H1 (cell line): ENCODE measurements around the gene ABI3. TPM values are rescaled to one million over a fixed set of nuclear protein-coding genes. Genes with fewer than 3 reads are reported as not detected.

Experiments
- ASH2L ChIP-seq: fragments of 200-600, 300-600 bp; sonication (generic); IDR thresholded peaks from one replicate; pipeline ENCODE4 v1.7.1; 2017; ENCODE audit warnings: low read length
- BRCA1 ChIP-seq: IDR thresholded peaks from 2 replicates; pipeline ENCODE4 v1.6.1; 2012; ENCODE audit warnings: low read depth, low read length, improper control_type of control experiment
- CHD2 ChIP-seq: IDR thresholded peaks from 2 replicates; pipeline ENCODE4 v1.6.1; 2012; ENCODE audit warnings: low read length, improper control_type of control experiment
- HDAC2 ChIP-seq, 2 experiments: fragments of 300-600 bp in 1 of 2; sonication (generic) in 1 of 2; IDR thresholded peaks; 2 replicates each; pipeline ENCODE4 v1.6.1; 2011 to 2012; ENCODE audit warnings: low read depth in 2 of 2, low read length in 2 of 2, mild to moderate bottlenecking in 2 of 2, moderate library complexity in 2 of 2, borderline replicate concordance in 1 of 2, inconsistent platforms in 1 of 2
- KDM1A ChIP-seq: fragments of 200-600, 300-600 bp; sonication (generic); IDR thresholded peaks from 2 replicates; pipeline ENCODE4 v1.7.1; 2016; ENCODE audit warnings: mild to moderate bottlenecking, low read length, borderline replicate concordance
- SIN3A ChIP-seq, 2 experiments: IDR thresholded peaks in 1 of 2; conservative IDR thresholded peaks in 1 of 2; 2 replicates each; pipeline ENCODE4 v1.6.1; 2011 to 2012; ENCODE audit warnings: low read length in 2 of 2, improper control_type of control experiment in 1 of 2, low read depth in 1 of 2, mild to moderate bottlenecking in 1 of 2
- polyA plus RNA-seq, 7 experiments: library from polyadenylated mRNA; depleted of rRNA in 3 of 7; stranded (reverse) in 5 of 7; unstranded in 2 of 7; fragments of >200 nt in 5 of 7; fragments of 200-250 nt in 2 of 7; gene quantifications; 1 replicate in 5 of 7; 2 replicates in 1 of 7; 4 replicates in 1 of 7; pipeline versions ENCODE4 v1.2.1 to v1.2.3, GENCODE V29; 2011 to 2013; ENCODE audit warnings: missing spikeins in 2 of 7, mixed read lengths in 2 of 7
- total RNA-seq: library from RNA; stranded (reverse); fragmentation: NEBNext Ultra II Directional; extraction: Animal tissue kit (Norgen Biotek cat#: 25700); gene quantifications from 2 replicates; pipeline ENCODE4 v1.2.1, GENCODE V29; 2021

ABI3 gene
- total and polyA plus RNA-seq, 2 of the 8 experiments (the other 6 are each of a cell fraction or from before 2014, with no cell fraction given): 1.3 to 2.5 TPM

DNA sequence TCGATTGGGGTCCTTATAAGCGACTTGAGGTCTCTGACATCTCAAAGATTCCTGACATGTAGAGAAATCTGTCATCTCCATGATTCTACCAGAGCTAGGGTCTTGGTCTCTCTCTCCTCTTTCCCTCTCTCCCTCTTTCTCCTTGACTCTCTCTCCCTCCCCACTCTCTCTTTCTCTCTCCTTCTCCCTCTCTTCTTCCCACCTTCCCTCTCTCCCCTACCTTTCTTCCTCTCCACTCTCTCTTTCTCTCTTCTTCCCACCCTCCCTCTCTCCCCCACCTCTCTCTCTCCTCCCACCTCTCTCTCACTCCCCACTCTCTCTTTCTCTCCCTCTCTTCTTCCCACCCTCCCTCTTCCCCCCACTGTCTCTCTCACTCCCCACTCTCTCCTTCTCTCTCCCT is 45.4 kb upstream of the ABI3 start (continued):
- TF ChIP-seq SIN3A (conservative IDR thresholded peaks at IDR 0.05 in 1 of 2, IDR thresholded peaks at IDR 0.05 in 1 of 2; ENCODE audit: low read depth in 1 of 2, low read length in 2 of 2): no peak
- no peak for TF ChIP-seq BRCA1
- TF ChIP-seq CHD2: no peak
- TF ChIP-seq ASH2L: no peak
- TF ChIP-seq KDM1A: no peak
- no peak for TF ChIP-seq HDAC2 (IDR thresholded peaks at IDR 0.05; ENCODE audit: borderline replicate concordance in 1 of 2, low read depth in 2 of 2, low read length in 2 of 2)
